HL-60/S4 treated with phorbol 12-myristate 13-acetate at 8.2 ng/mL for 4 days and 3 days (cell line): ENCODE measurements around the gene IL1A.

Experiments
- in situ Hi-C: fragments of 300-500 bp; cut with MboI; formaldehyde crosslinking; loops from 2 replicates; pipeline ENCODE4 v1.15.0; 2022; ENCODE audit warnings: low sequenced_read_pairs

IL1A gene

GRCh38 chr2:112728378-112729175 is 55.7 kb downstream of the IL1A start:
- in situ Hi-C loops, result no loop called here

- in situ Hi-C loops, result no loop called here
Observed at GRCh38 chr2:112728029-112728362, 56.3 kb downstream of the IL1A start.

GRCh38 chr2:112727276-112728028 is 56.8 kb downstream of the IL1A start:
- in situ Hi-C loops, result no loop called here

GRCh38 chr2:112726487-112727190 is 57.7 kb downstream of the IL1A start:
- in situ Hi-C loops, result no loop called here

GRCh38 chr2:112725545-112726457 is 58.5 kb downstream of the IL1A start:
- in situ Hi-C loops, result no loop called here

GRCh38 chr2:112724591-112725525 is 59.4 kb downstream of the IL1A start:
- in situ Hi-C loops, result no loop called here

- in situ Hi-C loops, result no loop called here
Observed at GRCh38 chr2:112723995-112724394, 60.3 kb downstream of the IL1A start.
